Mucosa of stomach (tissue), 1 donor: Measurements from ENCODE around the gene SMURF1.

ENCODE experiments used
- H3K27me3 ChIP-seq: one replicate; pipeline ENCODE4 v1.7.0; 2013; ENCODE audit warnings: mild to moderate bottlenecking, low read length; ENCODE audit not compliant: control insufficient read depth, insufficient read depth
- H3K36me3 ChIP-seq: one replicate; pipeline ENCODE4 v1.7.0; 2013; ENCODE audit warnings: low read length; ENCODE audit not compliant: control insufficient read depth, insufficient read depth
- H3K4me1 ChIP-seq: one replicate; pipeline ENCODE4 v1.7.0; 2013; ENCODE audit warnings: mild to moderate bottlenecking, low read length; ENCODE audit not compliant: control insufficient read depth, insufficient read depth
- H3K4me3 ChIP-seq: one replicate; pipeline ENCODE4 v1.7.0; 2013; ENCODE audit warnings: low read length
- H3K9ac ChIP-seq: one replicate; pipeline ENCODE4 v1.7.0; 2013; ENCODE audit warnings: mild to moderate bottlenecking, low read length, moderate library complexity
- H3K9me3 ChIP-seq: one replicate; pipeline ENCODE4 v1.7.0; 2013; ENCODE audit warnings: mild to moderate bottlenecking, low read length, moderate library complexity; ENCODE audit not compliant: control insufficient read depth
- donor health status: Pancreatic carcinoma.

Gene SMURF1

DNA sequence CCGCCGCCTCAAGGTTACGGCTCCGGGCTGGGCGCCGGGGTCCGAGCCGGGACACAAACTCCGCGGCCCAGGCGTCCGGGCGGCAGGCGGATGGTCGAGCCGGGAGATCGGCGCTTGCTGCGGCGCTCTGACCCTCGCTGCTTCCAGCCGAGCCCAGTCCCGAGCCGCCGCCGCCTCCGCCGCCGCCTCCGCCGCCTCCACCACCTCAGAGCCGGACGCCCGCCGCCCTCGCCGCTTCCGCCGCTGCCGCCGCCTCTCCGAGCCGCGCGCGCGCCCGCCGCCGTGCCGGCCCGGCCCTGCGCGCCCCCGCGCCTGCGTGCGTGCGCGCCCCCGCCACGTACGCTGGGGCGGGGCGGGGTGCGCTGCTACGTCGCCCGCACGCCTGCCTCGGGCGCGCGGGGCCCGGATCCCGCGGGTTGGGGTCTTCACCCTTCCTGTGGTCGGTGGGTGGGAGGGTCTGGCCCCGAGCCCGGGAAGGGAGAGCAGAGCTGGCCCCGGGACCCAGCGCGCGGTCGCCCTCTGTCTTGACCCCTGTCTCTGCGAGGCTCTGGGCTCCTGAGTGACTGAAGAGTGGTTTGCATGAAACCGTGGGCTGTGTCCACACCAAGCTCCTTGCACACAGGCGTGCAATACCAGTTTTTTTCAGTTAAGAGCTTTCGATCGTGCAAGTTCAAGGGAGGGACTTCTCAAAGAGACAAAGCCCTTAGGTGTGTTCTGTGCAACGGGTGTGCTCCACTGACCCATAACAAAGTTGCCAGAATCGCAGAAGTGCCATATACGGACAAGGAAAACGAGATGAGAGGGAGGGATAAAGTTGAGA, at the start of gene SMURF1:
Gene SMURF1 (minus strand): TSS at position 256 of the 820 bp plus-strand sequence. CDS start 328 bp downstream, outside the sequence.
- H3K36me3 ChIP-seq, result no peaks in the 10 kb centered on the region

GRCh38 chr7:99191869-99192596, 48.1 kb upstream of the SMURF1 start:
- no peak overlapping the region for H3K4me3 ChIP-seq
- H3K36me3 ChIP-seq, result no peaks in the 10 kb centered on the region
- no peaks in the 10 kb centered on the region for H3K9me3 ChIP-seq
- H3K4me1 ChIP-seq, result peaks cover 19% of the 10 kb centered on the region
- H3K9ac ChIP-seq, result no peak overlapping the region
- H3K27me3 ChIP-seq, result no peaks in the 10 kb centered on the region

More for the DNA sequence above, at the start of gene SMURF1:
- peak within 1 kb of the TSS; percentile 82 for H3K9ac ChIP-seq
- peak within 1 kb of the TSS; percentile 51 for H3K4me3 ChIP-seq
- H3K27me3 ChIP-seq, result no peaks in the 10 kb centered on the region
- H3K4me1 ChIP-seq, result peaks cover 12% of the 10 kb centered on the region
- H3K9me3 ChIP-seq, result no peaks in the 10 kb centered on the region

- H3K36me3 ChIP-seq, result no peaks in the 10 kb centered on the region
- no peaks in the 10 kb centered on the region for H3K27me3 ChIP-seq
- H3K9ac ChIP-seq, result no peak overlapping the region
- peaks cover 19% of the 10 kb centered on the region for H3K4me1 ChIP-seq
- no peak overlapping the region for H3K4me3 ChIP-seq
- no peaks in the 10 kb centered on the region for H3K9me3 ChIP-seq
These were observed 46.6 kb upstream of the SMURF1 start for GRCh38 chr7:99190359-99191009.

GRCh38 chr7:99189222-99189621, 45.3 kb upstream of the SMURF1 start:
- Histone ChIP-seq H3K36me3 (no peaks in the 10 kb centered on the region), H3K9me3 (no peaks in the 10 kb centered on the region), H3K9ac (no peak overlapping the region), H3K4me1 (peaks cover 20% of the 10 kb centered on the region), H3K4me3 (no peak overlapping the region), H3K27me3 (no peaks in the 10 kb centered on the region)

- no peak overlapping the region for H3K4me3 ChIP-seq
- H3K27me3 ChIP-seq, result no peaks in the 10 kb centered on the region
- peaks cover 17% of the 10 kb centered on the region for H3K4me1 ChIP-seq
- no peak overlapping the region for H3K9ac ChIP-seq
- no peaks in the 10 kb centered on the region for H3K36me3 ChIP-seq
- no peaks in the 10 kb centered on the region for H3K9me3 ChIP-seq
These were observed 44.3 kb upstream of the SMURF1 start for GRCh38 chr7:99188221-99188620.

- no peak overlapping the region for H3K9ac ChIP-seq
- no peak overlapping the region for H3K4me3 ChIP-seq
- H3K9me3 ChIP-seq, result no peaks in the 10 kb centered on the region
- no peaks in the 10 kb centered on the region for H3K36me3 ChIP-seq
- no peaks in the 10 kb centered on the region for H3K27me3 ChIP-seq
- peaks cover 8% of the 10 kb centered on the region for H3K4me1 ChIP-seq
These were observed 40.8 kb upstream of the SMURF1 start for GRCh38 chr7:99184532-99185218.

GRCh38 chr7:99180067-99180650, 36.3 kb upstream of the SMURF1 start:
- H3K4me3 ChIP-seq, result no peak overlapping the region
- H3K9me3 ChIP-seq, result no peaks in the 10 kb centered on the region
- H3K36me3 ChIP-seq, result no peaks in the 10 kb centered on the region
- H3K9ac ChIP-seq, result no peak overlapping the region
- H3K4me1 ChIP-seq, result peaks cover 8% of the 10 kb centered on the region
- H3K27me3 ChIP-seq, result no peaks in the 10 kb centered on the region

- H3K27me3 ChIP-seq, result no peaks in the 10 kb centered on the region
- no peak overlapping the region for H3K9ac ChIP-seq
- no peaks in the 10 kb centered on the region for H3K9me3 ChIP-seq
- no peaks in the 10 kb centered on the region for H3K36me3 ChIP-seq
- no peak overlapping the region for H3K4me3 ChIP-seq
- no peaks in the 10 kb centered on the region for H3K4me1 ChIP-seq
These were observed 33.3 kb upstream of the SMURF1 start for GRCh38 chr7:99177165-99177564.

- Histone ChIP-seq H3K9me3 (no peaks in the 10 kb centered on the region), H3K36me3 (no peaks in the 10 kb centered on the region), H3K4me3 (no peak overlapping the region), H3K9ac (no peak overlapping the region), H3K4me1 (peaks cover 7% of the 10 kb centered on the region), H3K27me3 (no peaks in the 10 kb centered on the region)
These were observed 29.9 kb upstream of the SMURF1 start for GRCh38 chr7:99173787-99174186.

- no peaks in the 10 kb centered on the region for H3K27me3 ChIP-seq
- no peak overlapping the region for H3K4me3 ChIP-seq
- no peaks in the 10 kb centered on the region for H3K9me3 ChIP-seq
- no peaks in the 10 kb centered on the region for H3K36me3 ChIP-seq
- H3K4me1 ChIP-seq, result peaks cover 10% of the 10 kb centered on the region
- H3K9ac ChIP-seq, result no peak overlapping the region
These were observed 27.8 kb upstream of the SMURF1 start for GRCh38 chr7:99171731-99172130.

DNA sequence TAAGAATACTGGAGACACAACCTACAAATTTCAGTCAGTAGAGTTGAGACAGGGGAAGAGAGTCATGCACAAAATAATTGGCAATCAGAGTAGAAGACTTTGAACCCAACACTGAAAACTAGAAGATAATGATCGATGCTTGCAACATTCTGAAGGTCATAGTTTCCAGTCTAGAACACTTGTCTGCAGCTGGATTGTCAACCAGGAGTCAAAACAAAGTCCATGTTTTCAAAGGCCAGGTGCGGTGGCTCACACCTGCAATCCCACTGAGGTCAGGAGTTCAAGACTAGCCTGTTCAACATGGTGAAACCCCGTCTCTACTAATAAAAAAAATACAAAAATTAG, 26.8 kb upstream of the SMURF1 start:
- Histone ChIP-seq H3K4me3 (no peak overlapping the region), H3K9ac (no peak overlapping the region), H3K9me3 (no peaks in the 10 kb centered on the region), H3K36me3 (no peaks in the 10 kb centered on the region), H3K4me1 (peaks cover 10% of the 10 kb centered on the region), H3K27me3 (no peaks in the 10 kb centered on the region)
